Epidermal melanocyte (primary cell): Measurements from ENCODE around the gene LRTM1.
A peak's percentile ranks its signal among the peaks of the same experiment; 100 is the strongest.

Experiments
- DNase-seq: peaks from one replicate; pipeline ENCODE4 v3.0.0; 2011; ENCODE audit warnings: low spot score; ENCODE audit not compliant: insufficient read length

Gene LRTM1

DNA sequence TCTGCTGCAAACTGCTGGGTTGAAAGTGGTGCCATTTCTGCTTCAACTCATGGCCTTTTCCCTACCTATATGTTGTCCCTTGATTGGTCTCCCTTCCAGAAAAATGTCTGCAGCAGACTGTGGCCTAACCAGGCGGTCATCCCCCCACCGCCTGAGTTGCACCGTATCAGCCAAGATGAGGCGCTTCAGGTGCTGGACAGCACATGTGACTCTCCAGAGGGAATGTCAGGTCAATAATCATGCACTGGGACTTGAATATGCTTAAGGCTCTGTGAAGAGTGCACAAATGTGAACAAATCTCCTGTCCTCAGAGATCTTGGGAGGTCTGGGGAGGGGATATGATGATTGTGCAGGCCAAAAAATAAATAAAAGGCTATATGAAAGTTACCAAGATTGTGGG, 32.2 kb downstream of the LRTM1 start:
- DNase-seq = no peak

DNA sequence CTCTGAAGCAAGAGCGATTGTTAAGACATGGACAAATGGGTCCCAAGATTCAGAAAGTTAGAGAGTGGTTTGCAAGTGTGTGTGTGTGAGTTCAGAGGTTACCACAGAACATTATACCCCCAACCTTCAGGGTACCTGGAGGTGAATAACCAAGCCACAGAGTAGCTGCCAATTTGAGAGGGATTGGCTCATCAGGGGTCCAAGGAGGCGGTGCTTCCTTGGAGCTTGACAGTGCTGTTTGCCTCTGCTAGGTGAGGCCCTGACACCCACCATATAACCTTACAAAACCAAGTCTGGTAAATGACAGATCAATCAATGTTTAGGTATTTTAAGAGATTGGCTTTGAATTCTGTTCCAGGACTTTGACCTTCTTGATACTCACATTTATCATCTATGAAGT, 35.7 kb downstream of the LRTM1 start:
- DNase-seq = no peak

DNA sequence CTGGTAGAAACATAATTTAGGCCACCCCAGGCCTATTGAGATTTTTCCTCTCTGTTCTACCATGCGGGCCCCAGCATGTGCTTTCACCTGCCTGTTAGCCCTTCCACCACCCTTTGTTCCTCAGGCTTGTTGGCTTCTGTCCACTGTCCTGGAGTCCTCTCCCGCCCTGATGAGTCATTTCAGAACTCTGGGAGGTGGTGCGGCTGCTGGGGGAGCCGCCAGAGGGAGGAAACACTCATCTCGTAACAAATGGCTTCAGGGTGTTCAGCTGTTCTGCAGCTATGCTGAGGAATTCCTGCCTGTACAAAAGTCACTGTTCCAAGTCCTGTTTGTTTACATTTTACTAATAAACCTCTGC, 36.3 kb downstream of the LRTM1 start:
- peak; percentile 89 for DNase-seq

DNA sequence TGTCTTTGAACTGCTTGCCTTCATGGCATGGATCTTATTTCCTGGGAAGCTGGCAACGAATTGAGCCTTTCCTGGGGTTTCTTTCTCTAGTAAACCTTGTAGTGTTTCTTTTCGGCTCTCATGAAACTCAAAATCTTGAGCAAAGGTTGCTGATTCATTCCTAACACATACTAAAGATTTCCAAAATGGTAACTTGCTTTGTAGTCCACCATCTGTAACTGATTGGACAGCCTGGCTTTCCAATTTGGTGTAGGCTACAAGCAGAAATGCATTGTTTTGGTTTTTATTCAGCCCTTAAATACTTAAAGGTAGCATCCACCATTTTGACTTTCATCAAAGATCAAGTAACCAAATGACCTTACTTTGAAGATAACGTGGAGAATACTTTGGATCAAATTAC, 38.1 kb downstream of the LRTM1 start:
- no peak for DNase-seq

DNA sequence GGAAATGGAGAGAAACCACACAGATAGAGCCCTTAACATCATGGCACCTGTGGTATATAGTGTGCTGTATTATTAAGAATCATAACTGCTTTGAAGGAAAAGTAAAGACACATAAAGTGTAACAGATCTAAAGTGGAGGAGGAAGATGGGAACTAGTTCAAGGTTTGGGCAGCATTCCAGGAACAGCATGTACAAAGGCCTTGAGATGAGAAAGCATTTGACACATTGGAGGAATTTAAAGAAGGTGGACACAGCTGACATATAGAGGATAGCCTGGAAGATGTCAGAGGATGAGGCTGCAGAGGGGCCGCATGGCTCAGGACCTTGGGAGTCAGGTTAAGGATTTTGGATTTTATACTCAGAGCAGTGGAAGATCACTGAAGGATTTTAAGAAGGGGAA, 39.0 kb downstream of the LRTM1 start:
- no peak for DNase-seq

DNA sequence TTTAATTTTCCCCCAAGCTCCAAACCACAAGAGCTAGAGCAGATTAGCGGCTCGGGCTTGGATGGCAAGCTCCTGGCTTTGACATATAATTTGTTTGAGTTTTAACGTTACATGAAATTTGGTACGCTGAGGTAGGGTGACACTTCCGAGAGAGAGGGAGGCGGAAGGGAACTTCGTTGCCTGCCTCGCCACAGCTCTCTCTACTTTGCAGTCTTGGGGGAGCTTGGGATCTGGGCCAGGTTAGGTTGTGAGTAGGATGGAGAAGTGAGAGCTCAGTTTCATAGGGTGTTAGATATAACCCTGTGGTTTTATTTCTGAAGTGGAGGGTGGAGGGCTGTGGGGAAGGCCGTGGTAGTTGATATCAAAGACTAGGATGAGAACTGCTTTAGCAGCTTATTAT, 39.7 kb downstream of the LRTM1 start:
- no peak for DNase-seq

DNA sequence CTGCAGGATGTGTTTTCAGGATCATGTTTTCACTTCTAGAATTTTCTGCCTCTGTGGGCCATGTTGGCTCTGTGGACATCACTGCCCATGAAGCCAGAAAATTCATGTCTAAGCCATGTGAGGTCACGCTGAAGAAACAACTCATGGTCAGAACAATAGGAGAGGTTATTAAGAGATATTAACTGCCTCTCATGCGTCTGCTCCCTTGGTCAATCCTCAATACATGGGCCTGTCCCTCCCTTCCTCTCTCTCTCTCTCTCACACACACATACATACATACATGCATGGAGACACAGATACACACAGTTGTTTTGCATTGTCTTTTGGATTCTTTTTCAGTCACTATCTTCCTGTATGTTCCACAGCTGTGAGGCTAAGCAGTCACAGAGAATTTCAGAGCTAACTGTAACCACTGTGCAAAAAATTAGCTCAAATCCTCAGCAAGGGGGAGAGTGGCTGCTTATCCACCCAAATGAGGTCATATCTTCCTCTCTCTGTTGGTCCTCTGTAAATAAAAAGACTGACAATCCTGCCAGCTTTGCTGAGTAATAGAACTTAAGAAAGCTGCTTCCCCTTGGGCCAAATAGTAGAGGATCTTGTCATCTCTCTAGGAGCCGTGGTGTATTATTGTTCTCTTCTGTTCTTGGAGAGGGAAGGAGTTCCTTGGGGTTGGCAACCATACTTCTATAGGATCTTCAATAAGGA, 45.6 kb downstream of the LRTM1 start:
- no peak for DNase-seq

DNA sequence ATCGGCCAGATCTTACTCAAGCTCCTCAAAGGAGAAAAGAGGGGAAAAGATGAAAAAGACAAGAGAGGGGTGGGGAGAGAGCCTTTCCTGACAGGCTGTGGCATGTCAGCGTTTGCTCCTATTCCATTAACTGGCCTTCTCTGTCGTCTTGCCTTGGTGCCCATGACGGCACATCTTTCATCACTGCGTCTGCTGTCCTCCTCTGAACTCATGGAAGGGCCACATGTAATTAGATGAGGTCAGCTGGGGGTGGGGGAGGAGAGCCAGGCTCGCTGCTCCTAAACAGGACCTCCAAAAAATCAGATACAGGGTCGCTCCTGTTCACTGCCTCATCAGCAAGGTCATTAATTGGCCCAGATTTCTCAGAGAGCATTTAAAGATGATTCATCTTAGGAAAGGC, 49.7 kb downstream of the LRTM1 start:
- DNase-seq = no peak

DNA sequence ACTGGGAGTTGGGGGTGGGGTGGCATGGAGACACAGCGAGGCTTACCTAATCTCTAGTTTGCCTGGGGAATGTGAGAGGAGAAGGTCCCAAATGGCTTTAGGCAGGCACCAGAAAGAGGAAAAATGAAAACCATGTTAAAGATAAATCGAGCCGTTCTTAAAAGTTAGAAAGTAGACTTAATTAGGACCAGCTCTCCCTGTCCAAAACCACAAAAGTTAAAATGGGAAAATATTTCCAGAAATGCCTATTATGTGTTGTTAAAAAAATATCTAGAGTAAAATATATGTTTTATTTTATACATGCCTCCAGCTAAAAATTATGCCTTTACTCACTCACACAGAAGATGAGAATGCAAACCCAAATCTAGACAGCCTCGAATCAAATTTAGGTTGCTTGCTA, 50.1 kb downstream of the LRTM1 start:
- no peak for DNase-seq

DNA sequence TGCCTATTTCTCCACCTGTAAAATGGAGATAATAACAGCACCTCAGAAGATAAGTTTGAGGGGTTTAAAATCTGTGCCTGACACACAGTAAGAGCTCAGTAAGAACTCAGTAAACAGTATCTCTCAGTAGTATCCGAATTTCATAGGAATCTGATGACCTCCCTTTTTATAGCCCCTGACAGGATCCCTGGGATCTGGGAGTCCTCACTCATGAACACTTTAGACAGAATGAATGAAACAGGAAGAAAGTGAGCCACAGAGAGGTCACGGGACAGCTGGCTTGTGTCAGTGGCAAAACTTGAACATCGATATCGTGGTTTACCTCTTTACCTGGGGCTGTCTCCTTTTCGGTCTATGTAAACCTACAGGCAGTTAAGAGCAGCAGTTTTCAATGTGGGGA, 51.2 kb downstream of the LRTM1 start:
- no peak for DNase-seq

DNA sequence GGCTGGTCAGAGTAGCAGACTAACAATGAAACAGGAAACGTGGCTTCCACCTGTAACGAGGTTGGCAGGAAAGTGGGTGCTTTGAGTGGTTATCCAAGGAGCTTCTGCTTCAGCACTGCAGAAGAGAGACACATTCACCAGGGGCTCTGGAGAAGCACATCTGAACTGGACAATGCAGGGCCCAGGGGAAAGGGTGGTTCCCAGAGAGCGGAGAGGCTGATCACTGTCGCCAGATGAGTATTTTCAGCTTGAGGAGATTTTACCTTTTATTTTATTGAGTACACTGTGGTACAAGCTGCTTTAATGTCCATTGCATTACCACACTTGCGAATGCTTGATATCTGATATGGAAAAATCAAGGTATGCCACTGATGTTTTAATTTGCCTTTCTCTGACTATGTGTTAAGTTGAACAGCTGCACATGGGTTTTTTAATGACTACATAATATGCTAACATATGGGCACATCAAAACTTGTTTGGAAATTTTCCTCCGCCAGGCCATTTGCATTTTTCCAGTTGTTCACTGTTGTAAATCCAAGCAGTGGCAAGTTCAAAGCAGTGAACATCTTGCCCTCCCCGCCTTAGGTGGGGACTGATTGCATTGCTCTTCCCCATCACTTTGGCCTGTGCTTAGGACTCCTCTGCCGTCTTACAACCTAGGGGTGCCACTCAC, 52.1 kb downstream of the LRTM1 start:
- no peak for DNase-seq

DNA sequence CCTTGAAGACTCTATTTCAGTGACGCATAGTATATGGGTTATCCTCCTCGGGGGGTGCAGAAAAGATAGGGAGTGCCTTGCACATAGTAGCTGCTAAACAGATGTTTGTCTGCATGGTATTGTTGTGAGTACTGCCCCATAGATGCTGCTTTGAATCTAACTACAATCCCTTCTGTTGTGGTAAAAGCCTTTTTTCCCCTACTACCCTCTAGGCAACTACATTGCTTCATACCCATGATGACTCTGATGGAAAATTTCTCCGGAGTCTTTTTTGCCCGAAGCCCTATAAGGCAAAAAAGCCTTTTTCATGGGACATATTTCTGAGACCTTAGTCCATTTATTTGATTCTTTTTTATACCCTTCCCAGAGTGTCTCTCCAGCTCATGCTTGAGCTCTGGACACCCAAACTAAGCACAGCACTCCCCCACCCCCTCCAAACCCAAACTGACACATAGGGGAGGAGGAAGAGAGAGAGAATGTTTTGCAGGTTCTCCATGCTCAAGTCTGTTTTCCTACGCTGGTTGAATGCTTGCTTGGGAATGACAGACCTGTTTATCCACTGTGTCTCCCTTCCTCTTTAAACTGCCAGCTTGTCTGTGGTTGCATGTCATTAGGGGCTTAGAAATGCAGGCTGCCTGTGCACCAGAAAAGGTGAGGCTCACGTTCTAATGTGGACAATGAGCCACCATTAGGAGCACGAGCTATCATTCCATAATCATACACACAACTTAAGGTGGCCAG, 52.9 kb downstream of the LRTM1 start:
- no peak for DNase-seq

DNA sequence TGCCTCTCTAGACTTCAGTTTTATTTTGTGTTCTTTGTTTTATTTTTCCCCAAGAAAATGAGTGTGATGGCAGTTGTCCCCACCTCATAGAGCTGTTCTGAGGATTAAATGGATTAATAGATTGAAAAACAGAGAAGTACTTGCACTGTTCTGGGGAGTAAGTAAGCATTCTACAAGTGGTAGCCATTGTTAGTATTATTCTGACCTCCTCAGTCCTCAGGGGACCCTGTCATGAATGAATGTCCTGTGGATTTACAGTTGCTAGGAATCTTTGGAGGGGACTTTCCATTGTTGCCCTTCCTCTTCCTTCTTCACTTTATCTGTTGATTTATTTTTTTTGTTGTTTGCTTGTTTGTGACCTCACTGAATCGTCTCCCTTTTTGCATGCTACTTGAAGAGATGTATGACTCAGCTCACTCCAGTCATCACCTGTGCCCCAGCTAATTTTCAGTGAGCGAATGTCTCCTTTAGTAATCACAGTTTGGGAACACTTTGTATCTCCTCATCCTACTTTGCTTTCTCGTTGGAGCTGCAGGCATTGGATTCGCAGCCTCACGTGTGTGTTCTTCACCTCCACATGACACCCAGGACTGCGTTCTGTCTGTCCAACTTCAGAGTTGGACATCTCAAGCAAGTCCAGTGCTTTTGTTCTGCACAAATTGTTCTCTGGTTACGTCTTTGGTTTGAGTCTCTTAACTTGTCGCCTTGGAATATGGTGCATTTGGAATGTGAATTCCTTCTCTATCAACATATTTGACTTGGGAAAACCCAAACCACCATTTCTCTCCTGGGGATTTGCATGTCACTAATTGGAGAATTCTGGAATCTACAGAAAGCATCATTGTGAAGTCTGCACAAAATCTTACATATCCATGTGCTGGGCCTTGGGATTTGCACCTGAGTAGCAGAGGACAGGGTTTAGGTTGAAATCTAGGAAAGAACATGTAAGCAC, 54.5 kb downstream of the LRTM1 start:
- no peak for DNase-seq

DNA sequence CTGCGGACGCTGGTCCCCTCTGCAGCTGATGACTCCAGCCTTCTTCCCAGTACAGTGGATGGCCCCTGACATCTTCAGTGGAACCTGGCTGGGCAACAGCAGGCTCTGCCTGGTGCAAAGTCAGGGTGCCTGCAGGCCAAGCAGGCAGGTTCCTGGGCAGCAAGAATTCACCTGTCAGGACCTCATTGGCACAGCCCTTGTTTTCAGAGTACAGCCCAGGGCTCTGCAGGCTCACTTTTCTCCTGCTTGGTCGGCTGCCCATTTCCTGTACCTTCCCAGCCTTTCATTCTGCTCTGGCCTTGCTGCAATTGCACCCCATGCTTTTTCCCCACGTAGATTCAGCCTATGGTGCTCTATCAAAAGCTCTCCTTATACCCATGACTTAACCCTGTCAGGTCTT, 56.0 kb downstream of the LRTM1 start:
- DNase-seq = no peak

DNA sequence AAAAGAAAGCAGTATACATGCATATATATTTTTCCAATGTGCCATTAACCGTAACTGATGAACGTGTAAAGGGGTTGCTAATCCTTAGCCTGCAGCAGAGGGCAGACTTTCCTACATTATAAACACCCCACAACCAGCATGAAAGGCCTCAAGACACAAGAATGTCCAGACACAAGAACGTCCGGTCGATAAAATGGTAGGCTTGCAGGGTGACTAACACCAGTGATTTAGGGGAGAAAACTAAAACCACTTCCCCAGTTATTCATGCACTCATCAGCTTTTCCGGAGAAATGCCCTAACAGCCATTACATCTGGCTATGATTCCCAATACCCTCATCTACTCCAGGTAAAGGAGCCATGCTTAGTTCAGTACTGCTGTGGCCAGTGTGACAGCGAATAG, 57.4 kb downstream of the LRTM1 start:
- peak; percentile 68 for DNase-seq
